Right cardiac atrium (tissue), 5 donors: ENCODE results near the gene PRR15L. TPM values are rescaled to one million over a fixed set of nuclear protein-coding genes. Genes with fewer than 3 reads are reported as not detected.

Experiments
- ATAC-seq, 2 donors: fragments of 200-7000 bp; cut with Tn5 transposase; one replicate each; pipeline versions ENCODE4 v1.8.0 to v1.9.1; 2020; ENCODE audit warnings: moderate library complexity in 2 of 2, mild to moderate bottlenecking in 1 of 2
- DNase-seq, 3 donors: peaks; one replicate each; pipeline ENCODE4 v3.0.0-alpha.2; 2020
- H3K27ac ChIP-seq: one replicate; pipeline ENCODE4 v1.5.1; 2013; ENCODE audit warnings: mild to moderate bottlenecking, low read length, control low read depth, moderate library complexity
- H3K27me3 ChIP-seq: one replicate; pipeline ENCODE4 v1.6.1; 2013; ENCODE audit not compliant: control insufficient read depth, insufficient read depth
- H3K4me1 ChIP-seq: one replicate; pipeline ENCODE4 v1.6.1; 2013; ENCODE audit warnings: low read length; ENCODE audit not compliant: control insufficient read depth, insufficient read depth
- H3K4me3 ChIP-seq: one replicate; pipeline ENCODE4 v1.5.1; 2013; ENCODE audit warnings: low read length, control low read depth
- H3K9me3 ChIP-seq: one replicate; pipeline ENCODE4 v1.6.1; 2013; ENCODE audit warnings: low read length; ENCODE audit not compliant: control insufficient read depth
- WGBS: extraction: QIAGEN DNeasy Blood & Tissue Kit; methylation state at CpG from one replicate; pipeline ENCODE4 v1.1.7; 2013; 5-methylcytosine and 5-hydroxymethylcytosine counted together
- intact Hi-C, 4 donors: fragments of 100-400 bp; cut with DNase I; formaldehyde crosslinking; loops; one replicate each; pipeline versions ENCODE4 v1.11.0 to v1.14.0; 2022 to 2023
- polyA plus RNA-seq: library from polyadenylated mRNA; stranded (reverse); fragments of 200-250 nt; gene quantifications from one replicate; pipeline ENCODE4 v1.2.3, GENCODE V29; 2013
- total RNA-seq, 4 donors: library from RNA; stranded (reverse); fragmentation: NEBNext Ultra II Directional; extraction: Animal tissue kit (Norgen Biotek cat#: 25700); gene quantifications; one replicate each; pipeline ENCODE4 v1.2.1, GENCODE V29; 2021
- donor health status: healthy with polysubstance abuse.
- donor health status: DM: no; HTN: yes; CAD: no.
- donor health status: DM: no; HTN: no; CAD: no.
- donor health status: DM: no; HTN: yes; CAD: no; lungs with severe emphysema.
- donor health status: DM: yes; HTN: yes; CAD: no.

Gene PRR15L
- total and polyA plus RNA-seq, 5 donors: not detected

DNA sequence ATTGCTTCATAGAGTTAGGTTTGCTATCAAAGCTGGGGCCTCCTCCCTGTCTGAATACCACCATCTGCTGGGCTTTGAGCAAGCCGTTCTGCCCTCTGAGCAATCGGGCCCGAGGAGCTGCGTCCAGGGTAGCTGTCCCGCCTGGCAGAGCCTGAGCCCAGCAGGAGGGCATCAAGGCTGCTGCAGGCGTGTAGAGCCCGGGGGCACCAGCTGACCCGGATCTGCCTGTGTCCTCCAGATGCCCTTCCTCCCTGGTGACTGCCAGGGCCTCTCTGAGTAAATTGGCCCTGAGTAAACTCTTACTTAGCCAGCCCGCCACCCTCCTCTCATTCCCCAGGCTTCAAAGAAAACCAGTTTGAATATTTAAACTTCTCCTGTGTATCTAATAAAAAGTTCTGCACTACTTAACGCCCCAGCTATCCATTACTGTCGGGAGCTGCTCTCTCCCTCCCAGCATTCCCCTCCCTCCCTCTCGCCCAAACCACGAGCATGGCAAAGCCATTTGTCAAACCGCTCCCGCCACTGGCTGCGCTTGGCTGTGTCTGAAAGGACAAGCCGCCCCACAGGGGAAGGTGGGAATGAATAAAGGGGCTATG lies 29.7 kb upstream of the PRR15L start:
- DNase-seq (no peak), ATAC-seq (peak in 1 of 2 donors; percentile 37)
- Histone ChIP-seq H3K4me1 (peaks cover 2% of the 10 kb centered on the region), H3K4me3 (no peak overlapping the region), H3K27me3 (no peaks in the 10 kb centered on the region), H3K27ac (no peak overlapping the region), H3K9me3 (no peaks in the 10 kb centered on the region)
- intact Hi-C loops: no loop called here
- WGBS: 46% methylated on average over 17 of the region's 17 CpGs

DNA sequence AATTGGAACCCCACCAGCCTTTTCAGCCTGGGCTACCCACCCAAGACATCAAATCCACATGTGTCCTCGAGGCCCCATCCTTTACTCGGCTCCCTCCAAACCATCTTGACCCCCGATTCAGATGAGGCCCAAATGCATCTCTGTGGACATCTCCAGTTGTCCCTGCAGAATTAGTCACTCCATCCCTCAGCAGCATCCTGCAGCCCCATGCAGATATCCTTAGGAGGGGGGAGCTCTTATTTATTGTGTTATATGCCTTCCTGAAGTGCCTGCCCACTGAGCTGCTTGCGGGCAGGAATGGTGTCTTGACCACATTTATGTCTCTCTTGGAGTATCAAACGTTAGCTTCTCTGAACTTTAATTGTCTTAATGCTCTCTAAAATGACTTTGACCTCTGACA lies 28.8 kb upstream of the PRR15L start:
- no peaks in the 10 kb centered on the region for H3K9me3 ChIP-seq
- H3K4me3 ChIP-seq: no peak overlapping the region
- WGBS: 80% methylated on average over 5 of the region's 5 CpGs
- no peaks in the 10 kb centered on the region for H3K27me3 ChIP-seq
- ATAC-seq: no peak
- H3K27ac ChIP-seq: no peak overlapping the region
- DNase-seq: no peak
- peaks cover 2% of the 10 kb centered on the region for H3K4me1 ChIP-seq
- intact Hi-C loops: no loop called here

DNA sequence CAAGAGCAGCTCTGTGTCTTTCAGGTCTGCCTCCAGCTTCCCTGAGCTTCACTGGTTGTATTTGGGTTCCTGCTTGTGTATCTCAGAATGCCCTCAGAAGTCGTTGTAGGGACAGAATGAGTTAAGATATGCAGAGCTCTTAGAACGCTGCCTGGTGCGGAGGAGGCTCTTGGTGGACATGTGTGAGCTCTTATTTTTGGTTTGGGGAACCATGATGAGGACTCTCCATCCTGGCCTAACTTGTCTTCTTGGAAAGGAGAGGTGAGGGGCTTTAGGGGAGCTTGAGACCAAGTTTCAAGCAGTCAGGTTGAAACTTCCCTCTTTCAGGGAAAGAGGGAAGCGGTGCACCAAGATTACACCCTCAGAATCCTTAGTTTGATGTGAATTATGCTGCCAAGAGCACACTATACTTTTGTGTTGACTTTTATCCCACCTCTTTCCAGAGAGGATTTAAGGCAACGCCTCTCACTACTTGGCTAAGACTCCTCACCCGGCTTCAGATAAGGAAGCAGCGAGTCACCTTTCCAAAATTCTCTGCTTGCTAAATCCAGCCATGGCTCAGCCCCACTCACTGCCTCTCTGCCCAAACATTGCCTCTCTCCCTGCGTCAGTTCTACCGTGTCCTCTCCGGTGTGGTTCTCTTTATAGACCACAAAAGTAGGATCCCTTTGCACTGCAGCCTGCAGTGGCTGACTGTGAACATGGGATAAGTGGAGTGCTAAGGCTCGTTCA lies 26.0 kb upstream of the PRR15L start:
- DNase-seq: no peak
- H3K4me1 ChIP-seq: peaks cover 2% of the 10 kb centered on the region
- no peaks in the 10 kb centered on the region for H3K27me3 ChIP-seq
- no peak overlapping the region for H3K4me3 ChIP-seq
- H3K27ac ChIP-seq: peak overlapping the region; percentile 30
- ATAC-seq: peak; percentile 37 to 65
- intact Hi-C loops: no loop called here
- H3K9me3 ChIP-seq: no peaks in the 10 kb centered on the region
- WGBS: 40% methylated on average over 11 of the region's 11 CpGs

DNA sequence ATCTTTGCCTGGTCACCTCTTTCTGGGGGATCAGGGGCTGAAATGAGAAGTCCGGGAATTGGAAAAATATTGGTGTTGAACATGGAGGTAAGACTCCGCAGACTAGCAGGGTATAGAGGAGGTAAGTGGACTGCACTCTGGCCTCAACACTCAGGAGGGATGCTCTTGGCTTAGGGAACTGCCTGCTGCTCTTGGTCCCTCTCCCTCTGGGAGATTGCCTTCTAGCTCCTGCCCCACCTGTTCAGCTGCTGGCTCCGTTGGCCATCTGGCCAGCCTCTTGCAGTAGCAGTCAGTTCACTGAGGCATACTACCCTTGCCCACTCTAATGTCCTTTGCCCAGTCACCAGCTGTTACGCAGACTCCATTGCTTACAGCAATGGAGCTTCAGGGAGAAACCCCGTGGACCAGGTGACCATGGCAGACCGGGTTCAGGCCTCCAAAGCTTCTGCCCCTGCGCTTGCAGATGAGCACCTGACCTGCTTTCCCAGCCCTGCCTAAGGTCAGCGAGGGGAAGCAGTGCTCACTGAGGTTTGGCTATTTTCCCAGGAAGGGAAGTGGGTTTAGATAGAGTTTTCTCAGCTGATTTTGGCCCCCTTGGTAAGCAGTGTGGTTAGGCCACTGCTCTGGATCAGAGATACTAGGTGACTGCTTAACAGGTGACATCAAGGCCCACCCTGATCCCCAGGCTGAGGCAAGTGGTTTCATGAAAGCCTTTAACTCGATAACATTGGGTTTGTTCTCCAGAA lies 25.1 kb upstream of the PRR15L start:
- DNase-seq (no peak), ATAC-seq (peak in 1 of 2 donors; percentile 3)
- Histone ChIP-seq H3K4me3 (no peak overlapping the region), H3K27me3 (no peaks in the 10 kb centered on the region), H3K4me1 (peaks cover 2% of the 10 kb centered on the region), H3K9me3 (no peaks in the 10 kb centered on the region), H3K27ac (peak overlapping the region; percentile 30)
- intact Hi-C loops: no loop called here
- 74% methylated on average over 9 of the region's 9 CpGs for WGBS

DNA sequence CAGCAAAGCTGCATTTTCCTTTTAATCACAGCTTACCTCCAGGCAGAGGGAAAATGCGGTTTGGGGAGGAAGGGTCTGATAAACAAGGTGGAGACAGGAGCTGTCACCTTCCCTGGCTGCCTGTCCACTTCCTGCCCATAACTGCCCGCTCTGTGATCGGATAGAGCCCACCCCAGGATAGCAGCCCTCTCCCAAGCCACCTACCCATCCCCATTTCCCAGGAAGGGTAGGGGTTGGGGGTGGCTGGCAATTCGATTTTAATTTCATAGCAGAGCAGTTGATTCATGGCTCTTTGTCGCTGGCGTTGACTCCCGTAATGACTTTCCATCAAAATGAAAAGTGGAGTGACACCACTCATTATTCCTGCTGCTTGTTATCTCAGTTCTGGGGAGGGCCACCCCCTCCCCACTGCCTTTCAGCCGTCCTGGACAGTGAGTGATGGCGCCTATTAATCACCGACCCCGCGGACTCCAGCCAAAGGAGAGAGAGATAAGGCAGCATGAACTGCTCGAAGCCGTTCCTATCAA lies 24.5 kb upstream of the PRR15L start:
- WGBS: 49% methylated on average over 14 of the region's 14 CpGs
- H3K27me3 ChIP-seq: no peaks in the 10 kb centered on the region

DNA sequence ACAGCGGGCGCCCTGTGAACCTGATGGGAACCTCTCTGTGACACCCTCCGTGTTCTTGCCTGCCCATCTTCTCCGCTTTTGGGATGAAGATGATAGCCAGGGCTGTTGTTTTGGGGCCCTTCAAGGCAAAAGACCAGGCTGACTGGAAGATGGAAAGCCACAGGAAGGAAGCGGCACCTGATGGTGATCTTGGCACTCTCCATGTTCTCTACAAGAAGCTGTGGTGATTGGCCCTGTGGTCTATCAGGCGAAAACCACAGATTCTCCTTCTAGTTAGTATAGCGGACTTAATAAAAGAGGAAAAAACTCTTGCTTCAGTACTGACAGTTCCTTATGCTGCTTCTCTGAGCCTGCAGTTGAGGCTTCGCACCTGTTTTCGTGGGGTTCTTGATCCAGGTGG lies 23.8 kb upstream of the PRR15L start:
- DNase-seq: no peak
- intact Hi-C loops: no loop called here
- WGBS: 89% methylated on average over 9 of the region's 9 CpGs

More for the DNA sequence above, 24.5 kb upstream of the PRR15L start:
- H3K9me3 ChIP-seq: no peaks in the 10 kb centered on the region
- H3K27ac ChIP-seq: no peak overlapping the region
- ATAC-seq (peak in 1 of 2 donors; percentile 22), DNase-seq (no peak)
- intact Hi-C loops: no loop called here
- H3K4me1 ChIP-seq: peaks cover under 1% of the 10 kb centered on the region
- no peak overlapping the region for H3K4me3 ChIP-seq

DNA sequence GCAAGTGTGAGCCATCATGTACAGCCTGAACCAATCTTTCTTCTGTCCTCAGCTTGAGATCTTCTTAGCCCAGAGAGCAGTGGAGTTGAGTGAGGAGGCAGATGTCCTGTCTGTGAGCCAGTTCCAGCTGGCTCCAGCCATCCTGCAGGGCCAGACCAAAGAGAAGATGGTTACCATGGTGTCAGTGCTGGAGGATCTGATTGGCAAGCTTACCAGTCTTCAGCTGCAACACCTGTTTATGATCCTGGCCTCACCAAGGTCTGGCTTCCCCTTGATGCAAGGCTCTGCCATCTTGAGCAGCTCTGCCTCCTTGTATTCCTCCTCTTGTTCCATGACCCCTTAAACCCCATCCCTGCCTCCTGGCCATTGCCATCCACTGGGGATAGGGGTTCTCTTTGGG lies 22.9 kb upstream of the PRR15L start:
- Histone ChIP-seq H3K9me3 (no peaks in the 10 kb centered on the region), H3K27me3 (no peaks in the 10 kb centered on the region), H3K4me3 (no peak overlapping the region), H3K4me1 (no peaks in the 10 kb centered on the region), H3K27ac (no peak overlapping the region)
- ATAC-seq (no peak), DNase-seq (no peak)
- intact Hi-C loops: no loop called here

More for the DNA sequence above, 23.8 kb upstream of the PRR15L start:
- H3K4me1 ChIP-seq: no peaks in the 10 kb centered on the region
- ATAC-seq: no peak
- no peaks in the 10 kb centered on the region for H3K27me3 ChIP-seq
- H3K4me3 ChIP-seq: no peak overlapping the region
- H3K9me3 ChIP-seq: no peaks in the 10 kb centered on the region
- H3K27ac ChIP-seq: no peak overlapping the region

DNA sequence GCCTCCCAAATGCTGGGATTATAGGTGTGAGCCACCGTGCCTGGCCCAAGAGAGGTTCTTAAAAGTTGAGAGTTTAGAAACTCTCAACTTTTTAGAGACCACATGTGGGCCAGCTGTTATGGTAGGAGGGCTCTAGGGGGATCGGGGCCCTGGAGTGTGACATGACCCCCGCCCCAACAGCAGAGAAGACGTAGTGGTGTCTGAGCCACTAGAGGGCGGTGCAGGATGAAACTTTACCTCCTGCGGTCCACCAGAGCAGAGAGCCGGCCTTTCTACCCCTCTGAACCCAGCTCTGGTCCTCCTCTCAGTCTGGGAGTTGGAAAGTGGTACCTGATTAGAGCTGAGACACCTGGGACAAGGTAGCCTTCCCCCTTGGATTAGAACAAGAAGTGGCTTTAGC lies 20.6 kb upstream of the PRR15L start:
- H3K27me3 ChIP-seq: no peaks in the 10 kb centered on the region

DNA sequence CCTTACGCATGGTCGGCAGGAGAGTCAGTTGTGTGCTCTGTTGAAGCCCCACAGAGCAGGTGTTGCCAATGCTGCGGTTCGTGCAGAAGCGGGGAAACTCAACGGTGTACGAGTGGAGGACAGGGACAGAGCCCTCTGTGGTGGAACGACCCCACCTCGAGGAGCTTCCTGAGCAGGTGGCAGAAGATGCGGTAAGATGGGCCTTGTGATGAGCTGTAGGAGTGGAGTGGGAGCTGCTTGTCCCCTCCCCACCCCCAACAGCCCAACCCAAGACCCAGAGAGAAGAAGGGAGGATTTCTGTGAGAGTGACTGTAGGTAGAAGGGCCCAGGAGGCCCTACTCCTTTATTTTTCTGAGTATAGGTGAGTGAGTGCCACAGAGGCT lies 18.1 kb upstream of the PRR15L start:
- H3K27ac ChIP-seq: no peak overlapping the region
- 91% methylated on average over 10 of the region's 10 CpGs for WGBS

More for the DNA sequence above, 20.6 kb upstream of the PRR15L start:
- intact Hi-C loops: loop anchor here in 3 of 4 donors (2.0 kb wide), 2 partner anchors 38 to 40 kb away; no protein-coding TSS in a partner anchor
- Histone ChIP-seq H3K27ac (no peak overlapping the region), H3K9me3 (no peaks in the 10 kb centered on the region), H3K4me1 (no peaks in the 10 kb centered on the region), H3K4me3 (no peak overlapping the region)
- DNase-seq (peak; percentile 64 to 77 (median 73)), ATAC-seq (peak; percentile 58 to 66)
- 25% methylated on average over 7 of the region's 7 CpGs for WGBS

DNA sequence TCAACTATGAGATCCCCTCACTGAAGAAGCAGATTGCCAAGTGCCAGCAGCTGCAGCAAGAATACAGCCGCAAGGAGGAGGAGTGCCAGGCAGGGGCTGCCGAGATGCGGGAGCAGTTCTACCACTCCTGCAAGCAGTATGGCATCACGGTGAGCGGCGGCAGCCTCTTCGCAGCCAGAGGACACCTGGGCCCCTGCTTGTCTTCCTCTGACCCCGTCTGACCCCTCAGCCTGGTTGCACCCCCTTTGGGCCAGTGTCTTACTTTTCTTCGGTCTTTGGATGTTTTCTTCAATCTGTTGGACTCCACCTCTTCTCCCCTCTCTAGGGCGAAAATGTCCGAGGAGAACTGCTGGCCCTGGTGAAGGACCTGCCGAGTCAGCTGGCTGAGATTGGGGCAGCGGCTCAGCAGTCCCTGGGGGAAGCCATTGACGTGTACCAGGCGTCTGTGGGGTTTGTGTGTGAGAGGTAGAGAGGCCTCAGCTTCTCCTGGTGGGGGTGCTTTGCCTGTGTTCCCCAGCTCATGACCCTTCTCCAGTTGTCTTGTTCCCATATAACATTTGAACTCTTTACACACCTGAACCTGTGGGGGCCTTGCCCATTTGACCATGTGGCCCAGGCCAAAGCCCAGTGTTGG lies 17.6 kb upstream of the PRR15L start:
- H3K9me3 ChIP-seq: no peaks in the 10 kb centered on the region
- no peaks in the 10 kb centered on the region for H3K27me3 ChIP-seq
- 81% methylated on average over 15 of the region's 15 CpGs for WGBS
- DNase-seq: no peak
- intact Hi-C loops: no loop called here
- no peak for ATAC-seq
- no peaks in the 10 kb centered on the region for H3K4me1 ChIP-seq
- H3K27ac ChIP-seq: no peak overlapping the region
- H3K4me3 ChIP-seq: no peak overlapping the region

More for the DNA sequence above, 18.1 kb upstream of the PRR15L start:
- no peaks in the 10 kb centered on the region for H3K4me1 ChIP-seq
- H3K9me3 ChIP-seq: no peaks in the 10 kb centered on the region
- no peak for ATAC-seq
- no peaks in the 10 kb centered on the region for H3K27me3 ChIP-seq
- intact Hi-C loops: no loop called here
- H3K4me3 ChIP-seq: no peak overlapping the region
- no peak for DNase-seq
